Gastroesophageal sphincter (tissue), 3 donors: ENCODE results near the gene TMEM191C.

ENCODE experiments used
- POLR2A ChIP-seq, 2 donors: fragments of 450-650 bp; IDR thresholded peaks; one replicate each; pipeline ENCODE4 v1.6.1; 2017; ENCODE audit warnings: antibody characterized with exemption in 2 of 2, mild to moderate bottlenecking in 2 of 2, moderate library complexity in 1 of 2
- POLR2AphosphoS5 ChIP-seq: sonication (generic); formaldehyde crosslinking; IDR thresholded peaks from one replicate; pipeline ENCODE4 v1.6.1; 2017; ENCODE audit warnings: antibody characterized with exemption
- TF ChIP-seq, protein P1 (sequence below), 4 experiments: fragments of 200-600 bp in 2 of 4; fragments of 450-650 bp in 2 of 4; sonication (generic) in 1 of 4; IDR thresholded peaks; one replicate each; pipeline ENCODE4 v1.5.1; 2017 to 2019; ENCODE audit warnings: antibody characterized with exemption in 4 of 4, mild to moderate bottlenecking in 2 of 4, moderate library complexity in 2 of 4

DNA sequence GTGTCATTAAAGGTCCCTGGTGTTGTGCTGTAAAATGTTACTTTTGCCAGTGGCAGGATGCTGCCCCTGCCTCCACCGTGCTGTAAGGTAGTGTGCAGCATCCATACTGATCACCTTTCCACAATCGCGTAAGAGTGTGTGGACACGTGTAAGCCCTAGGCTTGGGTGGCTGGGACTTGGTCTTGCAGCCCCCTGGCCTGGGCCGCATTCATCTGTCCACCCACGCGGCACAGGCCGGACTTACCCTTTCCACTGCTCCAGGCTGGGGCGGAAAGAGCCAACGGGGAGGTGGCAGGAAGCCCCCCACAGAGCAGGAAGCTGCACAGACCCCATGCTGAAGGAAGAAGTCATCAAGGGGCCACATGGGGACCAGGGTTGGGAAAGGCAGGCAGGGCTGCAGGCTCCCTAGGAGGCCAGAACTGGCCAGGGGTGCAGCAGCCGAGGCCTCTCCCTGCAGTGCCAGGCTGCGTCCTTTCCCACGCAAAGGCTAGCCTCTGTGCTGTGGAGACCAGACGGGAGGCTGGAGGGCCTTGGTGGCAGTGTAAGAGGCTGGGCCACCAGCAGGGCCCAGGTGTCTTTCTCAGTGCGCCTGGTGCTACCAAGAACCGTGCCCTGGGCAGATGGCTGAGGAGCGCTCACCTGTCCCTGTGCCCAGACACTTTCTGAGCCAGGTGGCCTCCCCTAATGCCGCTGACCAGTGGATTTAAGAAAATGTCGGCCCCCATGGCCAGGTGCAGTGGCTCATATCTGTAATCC, 11.7 kb upstream of the TMEM191C start:
- TF ChIP-seq, protein P1, sequence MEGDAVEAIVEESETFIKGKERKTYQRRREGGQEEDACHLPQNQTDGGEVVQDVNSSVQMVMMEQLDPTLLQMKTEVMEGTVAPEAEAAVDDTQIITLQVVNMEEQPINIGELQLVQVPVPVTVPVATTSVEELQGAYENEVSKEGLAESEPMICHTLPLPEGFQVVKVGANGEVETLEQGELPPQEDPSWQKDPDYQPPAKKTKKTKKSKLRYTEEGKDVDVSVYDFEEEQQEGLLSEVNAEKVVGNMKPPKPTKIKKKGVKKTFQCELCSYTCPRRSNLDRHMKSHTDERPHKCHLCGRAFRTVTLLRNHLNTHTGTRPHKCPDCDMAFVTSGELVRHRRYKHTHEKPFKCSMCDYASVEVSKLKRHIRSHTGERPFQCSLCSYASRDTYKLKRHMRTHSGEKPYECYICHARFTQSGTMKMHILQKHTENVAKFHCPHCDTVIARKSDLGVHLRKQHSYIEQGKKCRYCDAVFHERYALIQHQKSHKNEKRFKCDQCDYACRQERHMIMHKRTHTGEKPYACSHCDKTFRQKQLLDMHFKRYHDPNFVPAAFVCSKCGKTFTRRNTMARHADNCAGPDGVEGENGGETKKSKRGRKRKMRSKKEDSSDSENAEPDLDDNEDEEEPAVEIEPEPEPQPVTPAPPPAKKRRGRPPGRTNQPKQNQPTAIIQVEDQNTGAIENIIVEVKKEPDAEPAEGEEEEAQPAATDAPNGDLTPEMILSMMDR (IDR thresholded peaks at IDR 0.05) = no peak
- TF ChIP-seq POLR2A (IDR thresholded peaks at IDR 0.05) (no peak), POLR2AphosphoS5 (no peak)
